SH-SY5Y (cell line): ENCODE data around the gene REST.

Experiments used
- GATA2 ChIP-seq: IDR thresholded peaks from 2 replicates; pipeline ENCODE4 v1.6.1; 2011; ENCODE audit warnings: mild to moderate bottlenecking, low read depth, low read length
- GATA3 ChIP-seq: IDR thresholded peaks from 2 replicates; pipeline ENCODE4 v1.6.1; 2011; ENCODE audit warnings: low read depth, mild to moderate bottlenecking, low read length, moderate library complexity

Gene REST

GRCh38 chr4:56953680-56954520 is 46.2 kb downstream of the REST start:
- TF ChIP-seq GATA2 (no peak), GATA3 (no peak)

- TF ChIP-seq GATA3 (no peak), GATA2 (no peak)
Measured at GRCh38 chr4:56958111-56958517, 50.4 kb downstream of the REST start.

- TF ChIP-seq GATA2 = no peak
- TF ChIP-seq GATA3 = no peak
Measured at GRCh38 chr4:56959100-56959499, 51.4 kb downstream of the REST start.

- TF ChIP-seq GATA2 = no peak
- TF ChIP-seq GATA3 = no peak
Measured at GRCh38 chr4:56961107-56961500, 53.4 kb downstream of the REST start.

GRCh38 chr4:56971383-56971782 is 63.7 kb downstream of the REST start:
- TF ChIP-seq GATA2 (no peak), GATA3 (no peak)

GRCh38 chr4:56972389-56972788 is 64.7 kb downstream of the REST start:
- TF ChIP-seq GATA3 (no peak), GATA2 (no peak)

GRCh38 chr4:56972809-56973208 is 65.1 kb downstream of the REST start:
- TF ChIP-seq GATA2 = no peak
- no peak for TF ChIP-seq GATA3

GRCh38 chr4:56973336-56973735 is 65.6 kb downstream of the REST start:
- no peak for TF ChIP-seq GATA3
- TF ChIP-seq GATA2 = no peak

- no peak for TF ChIP-seq GATA3
- TF ChIP-seq GATA2 = no peak
Measured at GRCh38 chr4:56976283-56976836, 68.7 kb downstream of the REST start.

- TF ChIP-seq GATA3 (no peak), GATA2 (no peak)
Measured at GRCh38 chr4:56976837-56977320, 69.2 kb downstream of the REST start.

GRCh38 chr4:56977321-56978012 is 69.8 kb downstream of the REST start, which contains the start of gene NOA1:
Gene NOA1 (minus strand): TSS chr4:56977606. CDS start chr4:56977585, 21 bp downstream.
- TF ChIP-seq GATA2 = no peak
- TF ChIP-seq GATA3 = no peak

- TF ChIP-seq GATA3 (no peak), GATA2 (no peak)
Measured at GRCh38 chr4:56978750-56979303, 71.1 kb downstream of the REST start, which contains the start of gene POLR2B. Gene POLR2B (plus strand): TSS chr4:56978896. CDS start chr4:56978986, 90 bp downstream.

- TF ChIP-seq GATA2 (no peak), GATA3 (no peak)
Measured at GRCh38 chr4:56979421-56980072, 71.8 kb downstream of the REST start.
